Measurements from ENCODE around the gene ITFG2. TPM values are rescaled to one million over a fixed set of nuclear protein-coding genes. Genes with fewer than 3 reads are reported as not detected.

ITFG2 gene
- total and polyA plus RNA-seq, 8 donors = 17.0 to 51.6 (median 24.1) TPM

GRCh38 chr12:2797721-2798418 is 14.6 kb upstream of the ITFG2 start:
- TF ChIP-seq CTCF (IDR thresholded peaks at IDR 0.05) = no peak
- 48% methylated on average over 7 of the region's 7 CpGs for WGBS, 2 donors
- Histone ChIP-seq H3K4me3 (peak overlapping the region in 1 of 4 donors; percentile 74), H3K9me3 (no peaks in the 10 kb centered on the region), H3K36me3 (peaks cover 0 to 49% (median 42%) of the 10 kb centered on the region in 3 donors), H3K4me1 (peaks cover 15 to 17% (median 15%) of the 10 kb centered on the region in 3 donors), H3K27me3 (no peaks in the 10 kb centered on the region), H3K27ac (no peak overlapping the region)
- ATAC-seq = peak in 1 of 4 donors; percentile 4
- intact Hi-C loops (cut with DNase I) = no loop called here
- FAIRE-seq = no peak
- DNase-seq = peak; percentile 49 to 83 (median 68)

GRCh38 chr12:2800046-2800570 is 12.4 kb upstream of the ITFG2 start:
- no peaks in the 10 kb centered on the region for H3K9me3 ChIP-seq
- WGBS, 2 donors = 77 to 78% methylated on average over 3 of the region's 3 CpGs
- no peak for TF ChIP-seq CTCF (IDR thresholded peaks at IDR 0.05)
- FAIRE-seq (no peak), DNase-seq (no peak), ATAC-seq (no peak)
- intact Hi-C loops (cut with DNase I) = no loop called here
- peaks cover 15 to 17% (median 15%) of the 10 kb centered on the region in 3 donors for H3K4me1 ChIP-seq
- H3K4me3 ChIP-seq = no peak overlapping the region
- no peaks in the 10 kb centered on the region for H3K27me3 ChIP-seq
- no peak overlapping the region for H3K27ac ChIP-seq
- H3K36me3 ChIP-seq = peaks cover 6 to 71% (median 49%) of the 10 kb centered on the region in 3 donors

- no peaks in the 10 kb centered on the region for H3K27me3 ChIP-seq
- TF ChIP-seq CTCF (IDR thresholded peaks at IDR 0.05) = no peak
- H3K36me3 ChIP-seq = peaks cover 6 to 74% (median 49%) of the 10 kb centered on the region in 3 donors
- no peak for ATAC-seq
- DNase-seq = no peak
- no peaks in the 10 kb centered on the region for H3K9me3 ChIP-seq
- WGBS, 2 donors = 58 to 59% methylated on average over 16 of the region's 16 CpGs
- intact Hi-C loops (cut with DNase I) = no loop called here
- peaks cover 15 to 17% (median 15%) of the 10 kb centered on the region in 3 donors for H3K4me1 ChIP-seq
- no peak for FAIRE-seq
- no peak overlapping the region for H3K4me3 ChIP-seq
- H3K27ac ChIP-seq = no peak overlapping the region
These were observed 11.3 kb upstream of the ITFG2 start for GRCh38 chr12:2801044-2801783.

GRCh38 chr12:2803635-2804392 is 8.7 kb upstream of the ITFG2 start:
- Histone ChIP-seq H3K36me3 (peaks cover 6 to 65% (median 44%) of the 10 kb centered on the region in 3 donors), H3K27me3 (no peaks in the 10 kb centered on the region), H3K9me3 (no peaks in the 10 kb centered on the region), H3K27ac (no peak overlapping the region), H3K4me3 (no peak overlapping the region), H3K4me1 (no peaks in the 10 kb centered on the region)
- intact Hi-C loops (cut with DNase I) = no loop called here
- 83 to 84% methylated on average over 7 of the region's 7 CpGs for WGBS, 2 donors
- FAIRE-seq (no peak), DNase-seq (no peak), ATAC-seq (no peak)
- TF ChIP-seq CTCF (IDR thresholded peaks at IDR 0.05) = no peak

All from pancreas (tissue), 10 donors.